Peyer's patch (tissue), 4 donors: ENCODE results near the gene KMT2D.

Experiments used
- CTCF ChIP-seq, 6 experiments: fragments of 450-650 bp in 4 of 6; fragments of 200-600 bp in 2 of 6; sonication (generic) in 1 of 6; IDR thresholded peaks; one replicate each; pipeline ENCODE4 v1.5.1; 2017 to 2019; ENCODE audit warnings: antibody characterized with exemption in 6 of 6, mild to moderate bottlenecking in 3 of 6, moderate library complexity in 1 of 6
- POLR2A ChIP-seq, 2 donors: fragments of 450-650 bp; IDR thresholded peaks; one replicate each; pipeline ENCODE4 v1.5.1; 2017; ENCODE audit warnings: antibody characterized with exemption in 2 of 2, mild to moderate bottlenecking in 2 of 2, moderate library complexity in 2 of 2

GRCh38 chr12:49049566-49050224, 10.9 kb downstream of the KMT2D start:
- TF ChIP-seq CTCF (IDR thresholded peaks at IDR 0.05): no peak
- no peak for TF ChIP-seq POLR2A (IDR thresholded peaks at IDR 0.05)
